GM18951 (cell line): Measurements from ENCODE around the gene DPYSL4.

ENCODE experiments used
- POLR2A ChIP-seq: IDR thresholded peaks from 4 replicates; pipeline ENCODE4 v1.6.1; 2011; ENCODE audit warnings: mild to moderate bottlenecking; ENCODE audit not compliant: insufficient read length, insufficient read depth; ENCODE audit errors: extremely low read depth
- in situ Hi-C: fragments of 300-500 bp; cut with MboI; formaldehyde crosslinking; loops from one replicate; pipeline ENCODE4 v1.12.0; 2022; ENCODE audit warnings: low sequenced_read_pairs, mixed read lengths, inconsistent platforms; ENCODE audit not compliant: unreplicated experiment

DPYSL4 gene

DNA sequence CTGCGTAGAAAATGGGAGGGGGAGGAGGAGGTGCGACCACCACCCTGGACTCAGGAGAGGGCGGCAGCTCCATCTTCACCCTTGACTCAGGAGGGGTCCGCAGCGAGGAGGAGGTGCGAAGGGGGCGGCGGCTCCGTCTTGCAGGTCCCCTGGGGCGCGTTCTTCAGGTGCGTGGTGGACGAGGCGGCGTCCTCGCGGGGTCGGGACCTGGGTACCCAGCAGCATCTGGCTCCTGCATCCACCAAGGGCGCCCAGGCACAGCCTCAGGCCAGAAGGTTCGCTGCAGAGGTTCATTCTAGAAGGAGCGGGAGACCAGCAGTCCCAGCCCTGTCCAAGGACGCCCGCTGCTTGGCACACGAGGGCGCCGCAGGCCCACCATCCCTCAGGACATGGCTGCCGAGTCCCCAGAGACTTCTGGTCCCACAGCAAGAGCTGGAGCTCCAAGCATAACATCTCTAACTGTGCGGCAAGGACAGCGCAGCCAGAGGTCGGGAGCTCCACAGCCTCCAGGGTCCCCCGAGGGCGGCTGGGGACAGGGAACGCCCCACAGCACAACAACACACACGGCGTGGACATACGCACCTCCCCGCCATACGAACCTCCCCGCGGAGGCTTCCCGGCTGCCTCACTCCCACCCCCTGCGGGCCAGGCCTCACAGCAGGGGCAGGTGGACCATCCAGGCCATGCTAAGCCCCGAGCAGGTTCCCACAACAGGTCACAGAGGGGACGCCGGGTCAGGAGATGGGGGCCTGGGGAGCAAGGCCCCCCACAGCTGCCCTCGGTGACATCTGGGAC, 16.8 kb upstream of the DPYSL4 start:
- in situ Hi-C loops = no loop called here

GRCh38 chr10:132170561-132171361, 16.0 kb upstream of the DPYSL4 start:
- TF ChIP-seq POLR2A = no peak
- in situ Hi-C loops = no loop called here

More for the DNA sequence above, 16.8 kb upstream of the DPYSL4 start:
- TF ChIP-seq POLR2A = no peak

DNA sequence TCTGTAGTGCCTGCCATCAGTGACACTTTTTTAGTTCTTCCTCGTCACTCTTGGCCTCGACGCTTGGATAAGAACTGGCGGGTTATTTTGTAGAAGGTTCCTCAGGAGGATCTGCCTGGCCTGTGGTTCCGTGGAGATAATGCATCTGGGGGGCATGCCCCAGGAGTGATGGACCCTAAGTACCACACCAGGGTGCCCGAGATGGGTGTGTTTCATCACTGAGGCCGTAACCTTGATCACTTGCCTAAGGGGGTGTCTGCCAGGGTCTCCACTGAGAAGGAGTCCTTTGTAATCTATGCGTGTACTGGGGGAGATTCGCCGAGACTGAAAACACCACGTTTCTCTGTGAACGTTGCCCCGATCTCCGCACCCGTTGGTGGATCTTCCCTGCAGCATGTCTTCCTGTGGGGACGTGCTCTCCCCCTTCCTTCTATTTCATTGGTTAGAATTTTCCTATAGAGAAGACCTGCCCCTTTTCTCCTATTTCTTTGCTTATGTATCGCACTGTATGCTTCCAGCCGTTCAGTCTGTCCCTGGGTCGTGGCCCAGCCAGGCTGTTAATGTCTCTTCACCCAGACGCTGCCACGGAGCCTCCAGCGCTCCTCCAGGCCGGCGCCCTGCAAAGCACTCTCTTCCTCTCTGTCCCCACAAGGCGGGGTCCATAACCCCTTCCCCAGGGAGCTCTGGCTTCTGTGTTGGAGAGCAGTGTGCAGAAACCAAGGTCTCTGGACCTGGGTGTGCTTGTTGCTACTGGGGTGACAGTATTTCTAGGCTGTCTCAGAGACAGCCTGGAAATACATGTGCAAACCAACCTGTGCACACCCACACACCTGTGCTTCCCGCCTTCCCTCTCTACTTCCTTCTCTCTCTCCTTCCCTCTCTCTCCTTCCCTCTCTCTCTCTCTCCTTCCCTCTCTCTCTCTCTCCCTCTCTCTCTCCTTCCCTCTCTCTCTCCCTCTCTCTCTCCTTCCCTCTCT, 14.4 kb upstream of the DPYSL4 start:
- in situ Hi-C loops = no loop called here
- no peak for TF ChIP-seq POLR2A

DNA sequence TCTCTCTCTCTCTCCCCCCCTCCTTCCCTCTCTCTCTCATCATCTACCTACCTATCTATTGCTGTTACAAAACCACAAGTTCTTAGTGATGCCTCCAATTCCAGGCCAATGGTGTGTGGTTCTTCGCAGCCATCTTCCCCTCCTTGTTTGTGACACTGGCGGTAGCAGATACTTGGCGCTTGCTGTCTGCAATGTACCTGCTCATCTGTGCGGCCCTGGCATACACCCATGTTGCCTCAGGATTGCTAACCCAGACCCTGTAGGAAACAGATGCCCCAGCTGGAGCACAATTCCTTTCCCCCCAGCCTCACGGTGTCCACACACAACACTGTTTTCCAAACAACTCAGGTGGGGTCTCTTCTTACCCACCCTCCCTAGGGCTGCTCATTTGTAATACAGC, 13.6 kb upstream of the DPYSL4 start:
- in situ Hi-C loops = no loop called here
- no peak for TF ChIP-seq POLR2A

DNA sequence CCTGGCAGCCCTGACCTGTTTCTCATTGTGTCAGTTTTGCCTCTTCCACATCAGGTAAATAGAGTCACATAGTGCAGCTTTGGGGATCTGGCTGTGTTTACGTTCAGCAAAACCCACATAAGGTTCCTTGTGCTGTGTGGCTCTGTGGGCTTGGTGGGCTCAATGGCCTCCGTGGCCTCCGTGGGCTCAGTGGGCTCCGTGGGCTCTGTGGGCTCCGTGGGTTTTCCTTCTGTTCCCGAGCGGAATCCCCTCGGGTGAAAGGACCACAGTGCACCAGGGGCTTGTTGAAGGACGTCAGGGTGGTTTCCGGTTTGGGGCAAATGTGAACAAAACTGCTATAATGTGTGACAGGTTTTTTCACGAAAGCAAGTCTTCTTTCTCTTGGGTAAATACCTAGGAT, 12.5 kb upstream of the DPYSL4 start:
- no peak for TF ChIP-seq POLR2A
- in situ Hi-C loops = no loop called here

DNA sequence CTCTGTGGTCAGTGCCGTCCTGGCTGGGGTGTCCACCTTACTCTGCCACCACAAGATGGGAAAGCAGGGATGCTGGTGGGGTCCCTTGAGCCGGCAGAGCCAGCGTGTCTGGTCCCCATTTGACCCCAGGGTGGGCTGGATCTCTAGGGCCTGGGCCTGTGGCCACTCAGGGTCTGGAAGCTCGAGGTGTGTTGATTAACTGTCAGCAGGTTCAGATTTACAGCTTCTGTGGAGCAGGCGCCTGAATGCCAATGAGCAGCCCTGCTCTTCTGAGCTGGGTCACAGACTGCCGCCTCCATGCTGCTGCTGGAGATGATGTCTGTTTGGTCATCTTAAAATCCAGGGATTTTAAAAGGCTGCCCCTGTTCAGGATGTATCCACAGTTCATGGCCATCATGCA, 11.3 kb upstream of the DPYSL4 start:
- TF ChIP-seq POLR2A = no peak
- in situ Hi-C loops = no loop called here

GRCh38 chr10:132175907-132176581, 10.7 kb upstream of the DPYSL4 start:
- no peak for TF ChIP-seq POLR2A

DNA sequence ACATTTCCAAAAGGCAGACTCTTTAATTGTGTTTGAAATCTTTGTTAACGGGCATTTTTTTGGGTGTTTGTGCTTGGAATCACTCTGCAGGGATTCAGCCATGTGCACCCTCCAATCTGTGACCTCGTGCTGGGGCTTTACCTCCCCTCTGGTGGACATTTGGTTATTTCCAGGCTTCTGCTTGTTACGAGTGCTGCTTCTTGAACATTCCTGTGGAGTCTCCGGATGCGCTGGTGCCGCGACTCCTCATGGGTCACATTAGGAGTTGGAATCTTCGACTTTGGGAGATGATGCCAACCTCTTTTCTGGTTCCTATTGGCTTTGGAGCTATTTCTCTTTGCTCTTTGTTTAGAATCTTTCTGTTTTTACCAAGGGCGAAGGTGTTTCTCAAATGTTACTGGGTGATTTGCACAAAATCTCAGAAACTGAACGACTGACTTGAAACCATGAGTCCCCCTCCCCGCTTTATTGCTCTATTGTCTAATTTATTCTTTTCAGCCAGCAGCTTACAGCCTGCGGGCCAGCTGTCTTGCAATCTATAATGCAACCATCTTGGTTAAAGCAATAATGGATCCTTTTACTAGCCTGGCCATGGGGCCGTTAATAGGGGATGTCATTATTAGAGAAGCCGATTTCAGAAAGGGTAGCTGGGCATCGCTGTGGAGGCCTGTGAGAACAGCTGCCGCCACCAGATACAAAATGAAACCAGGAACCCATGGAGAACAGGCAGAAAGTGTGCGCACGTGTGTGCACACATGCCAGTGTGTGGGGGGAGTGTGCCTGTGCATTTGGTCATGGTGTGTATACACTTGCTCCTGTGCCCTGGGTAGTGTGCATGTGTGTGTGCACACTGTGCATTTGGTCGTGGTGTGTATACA, 9.9 kb upstream of the DPYSL4 start:
- no peak for TF ChIP-seq POLR2A
- in situ Hi-C loops = no loop called here

More at GRCh38 chr10:132175907-132176581, 10.7 kb upstream of the DPYSL4 start:
- in situ Hi-C loops = no loop called here

DNA sequence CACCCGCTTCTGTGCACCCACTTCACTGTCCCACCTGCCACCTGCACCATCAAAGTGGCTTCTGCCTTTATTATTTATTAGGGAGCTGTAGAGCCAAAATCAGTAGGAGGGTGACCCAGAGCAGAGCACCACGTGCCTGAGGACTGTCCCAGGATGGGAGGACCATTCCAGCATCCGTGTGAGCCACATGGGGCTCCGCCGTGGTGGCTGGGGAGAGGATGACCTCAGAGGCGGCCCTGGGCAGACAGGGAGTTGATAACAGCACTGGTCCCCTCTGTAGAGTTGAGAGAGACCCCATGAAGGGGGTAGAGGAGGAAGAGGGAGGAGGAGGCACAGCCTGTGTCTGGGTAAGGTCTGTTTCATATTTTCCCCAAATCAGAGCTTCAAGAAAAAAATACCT, 8.7 kb upstream of the DPYSL4 start:
- no peak for TF ChIP-seq POLR2A
- in situ Hi-C loops = no loop called here

GRCh38 chr10:132178672-132179545, 7.8 kb upstream of the DPYSL4 start:
- in situ Hi-C loops = no loop called here
- no peak for TF ChIP-seq POLR2A
